Chondrocyte (in vitro differentiated cells): Measurements from ENCODE around the gene HHAT. TPM values are rescaled to one million over a fixed set of nuclear protein-coding genes. Genes with fewer than 3 reads are reported as not detected.

Source experiments
- DNase-seq: peaks from one replicate; pipeline ENCODE4 v3.0.0; 2021; ENCODE audit warnings: mixed read lengths, low spot score
- H3K27ac Mint-ChIP-seq: one replicate; pipeline ENCODE4 v1.8.0; 2021; ENCODE audit warnings: mild to moderate bottlenecking, moderate library complexity, mixed read lengths; ENCODE audit not compliant: unreplicated experiment
- H3K27me3 Mint-ChIP-seq: 2 replicates; pipeline ENCODE4 v1.8.0; 2021; ENCODE audit warnings: low read depth, mixed read lengths
- H3K36me3 Mint-ChIP-seq: 2 replicates; pipeline ENCODE4 v1.8.0; 2021; ENCODE audit warnings: low read depth, mixed read lengths
- H3K4me1 Mint-ChIP-seq: 2 replicates; pipeline ENCODE4 v1.8.0; 2021; ENCODE audit warnings: low read depth, mild to moderate bottlenecking, mixed read lengths
- H3K4me3 Mint-ChIP-seq: one replicate; pipeline ENCODE4 v1.8.0; 2021; ENCODE audit warnings: mild to moderate bottlenecking, moderate library complexity, mixed read lengths; ENCODE audit not compliant: unreplicated experiment
- H3K9me3 Mint-ChIP-seq: 2 replicates; pipeline ENCODE4 v1.8.0; 2021; ENCODE audit warnings: low read depth, mixed read lengths
- CTCF ChIP-seq: fragments of 200-600 bp; sonication (generic); IDR thresholded peaks from 2 replicates; pipeline ENCODE4 v1.5.0; 2021; ENCODE audit warnings: antibody characterized with exemption, mild to moderate bottlenecking, moderate library complexity
- total RNA-seq: library from RNA; stranded (reverse); gene quantifications from 3 replicates; pipeline ENCODE4 v1.2.1, GENCODE V29; 2021

Gene HHAT
- total RNA-seq, 1 donor from 2014 or later = 6.4 TPM

- no peak for TF ChIP-seq CTCF
Measured at GRCh38 chr1:210603123-210603522, 274.4 kb downstream of the HHAT start.

GRCh38 chr1:210605099-210605498 lies 276.4 kb downstream of the HHAT start:
- H3K4me3 Mint-ChIP-seq = no peak overlapping the region
- peaks cover 4% of the 10 kb centered on the region for H3K36me3 Mint-ChIP-seq
- no peaks in the 10 kb centered on the region for H3K27me3 Mint-ChIP-seq
- no peak for DNase-seq
- no peak for TF ChIP-seq CTCF
- H3K4me1 Mint-ChIP-seq = peaks cover 11% of the 10 kb centered on the region
- H3K9me3 Mint-ChIP-seq = peaks cover 7% of the 10 kb centered on the region
- H3K27ac Mint-ChIP-seq = no peak overlapping the region

More at GRCh38 chr1:210603123-210603522, 274.4 kb downstream of the HHAT start:
- H3K4me3 Mint-ChIP-seq = no peak overlapping the region
- H3K27me3 Mint-ChIP-seq = no peaks in the 10 kb centered on the region
- peaks cover 29% of the 10 kb centered on the region for H3K4me1 Mint-ChIP-seq
- H3K36me3 Mint-ChIP-seq = peaks cover 4% of the 10 kb centered on the region
- no peak for DNase-seq
- peaks cover 4% of the 10 kb centered on the region for H3K9me3 Mint-ChIP-seq
- no peak overlapping the region for H3K27ac Mint-ChIP-seq

DNA sequence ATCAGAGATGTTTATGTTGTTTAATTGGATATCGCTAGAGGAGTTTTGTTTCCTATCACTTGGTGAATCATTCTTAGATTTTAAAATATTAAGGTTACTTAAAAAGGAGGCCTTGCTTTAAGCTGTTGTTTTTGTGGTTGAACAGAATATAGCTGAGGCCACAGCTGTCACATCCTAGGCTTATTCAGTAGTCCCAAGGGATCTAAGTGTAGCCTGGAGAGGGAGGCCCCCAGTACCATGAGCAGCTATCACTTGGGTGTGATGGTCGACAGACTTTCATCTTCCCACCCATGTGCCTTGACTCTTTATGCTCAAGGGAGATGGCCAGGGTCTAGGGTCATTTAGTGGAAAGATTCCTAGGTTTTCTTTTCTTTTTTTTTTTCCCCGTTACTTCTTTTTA lies 278.7 kb downstream of the HHAT start:
- no peak for DNase-seq
- peaks cover 4% of the 10 kb centered on the region for H3K4me1 Mint-ChIP-seq
- peaks cover 4% of the 10 kb centered on the region for H3K36me3 Mint-ChIP-seq
- H3K9me3 Mint-ChIP-seq = peaks cover 9% of the 10 kb centered on the region
- H3K27ac Mint-ChIP-seq = no peak overlapping the region
- TF ChIP-seq CTCF = no peak
- no peaks in the 10 kb centered on the region for H3K27me3 Mint-ChIP-seq
- no peak overlapping the region for H3K4me3 Mint-ChIP-seq

DNA sequence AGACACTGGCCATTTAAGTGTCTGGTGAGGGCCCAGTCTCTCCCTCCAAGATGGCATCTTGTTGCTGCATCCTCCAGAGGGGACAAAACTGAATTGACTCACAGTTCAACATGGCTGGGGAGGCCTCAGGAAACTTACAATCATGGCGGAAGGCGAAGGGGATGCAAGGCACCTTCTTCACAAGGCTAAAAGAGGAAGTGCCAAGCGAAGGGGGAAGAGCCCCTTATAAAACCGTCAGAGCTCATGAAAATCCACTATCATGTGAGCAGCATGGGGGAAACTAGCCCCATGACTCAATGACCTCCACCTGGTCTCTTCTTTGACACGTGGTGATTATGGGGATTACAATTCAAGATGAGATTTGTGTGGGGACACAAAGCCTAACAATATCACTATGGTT lies 280.1 kb downstream of the HHAT start:
- H3K36me3 Mint-ChIP-seq = peaks cover 4% of the 10 kb centered on the region
- H3K9me3 Mint-ChIP-seq = peaks cover 15% of the 10 kb centered on the region
- H3K27me3 Mint-ChIP-seq = no peaks in the 10 kb centered on the region

GRCh38 chr1:210616356-210616755 lies 287.7 kb downstream of the HHAT start:
- no peaks in the 10 kb centered on the region for H3K27me3 Mint-ChIP-seq
- no peak overlapping the region for H3K4me3 Mint-ChIP-seq
- peaks cover 6% of the 10 kb centered on the region for H3K9me3 Mint-ChIP-seq
- H3K27ac Mint-ChIP-seq = no peak overlapping the region
- DNase-seq = no peak
- H3K4me1 Mint-ChIP-seq = no peaks in the 10 kb centered on the region
- no peaks in the 10 kb centered on the region for H3K36me3 Mint-ChIP-seq
- no peak for TF ChIP-seq CTCF

More for the DNA sequence above, 280.1 kb downstream of the HHAT start:
- no peak for DNase-seq
- peaks cover 4% of the 10 kb centered on the region for H3K4me1 Mint-ChIP-seq
- H3K27ac Mint-ChIP-seq = no peak overlapping the region
- H3K4me3 Mint-ChIP-seq = no peak overlapping the region
- TF ChIP-seq CTCF = no peak
